B cell (primary cell): Measurements from ENCODE around the gene AFF3. TPM values are rescaled to one million over a fixed set of nuclear protein-coding genes. Genes with fewer than 3 reads are reported as not detected.

Source experiments
- ATAC-seq: fragments of 200-7000 bp; cut with Tn5 transposase; one replicate; pipeline ENCODE4 v1.10.0; 2021; ENCODE audit warnings: low read depth, mild to moderate bottlenecking, moderate number of reproducible peaks, moderate library complexity
- CTCF ChIA-PET: fragments of 350-600 bp; sonication (Branson Sonifier 250); formaldehyde crosslinking; loops from one replicate; lab custom pipeline; 2021; ENCODE audit warnings: antibody characterized with exemption, inconsistent platforms; lab: Charles Lee
- POLR2A ChIA-PET: fragments of 350-600 bp; sonication (Branson Sonifier 250); formaldehyde crosslinking; loops from one replicate; lab custom pipeline; 2021; ENCODE audit warnings: antibody characterized with exemption; lab: Charles Lee
- DNase-seq: peaks from one replicate; pipeline ENCODE4 v3.0.0; 2013
- H2AFZ ChIP-seq: 2 replicates; pipeline ENCODE4 v1.6.1; 2012; ENCODE audit warnings: mild to moderate bottlenecking, low read depth, low read length; ENCODE audit not compliant: insufficient read depth, poor library complexity, severe bottlenecking
- H3K27ac ChIP-seq, 2 donors: 1 replicate in 1 of 2; 2 replicates in 1 of 2; pipeline ENCODE4 v1.5.1; 2012 to 2013; ENCODE audit warnings: low read length in 2 of 2, mild to moderate bottlenecking in 2 of 2, moderate library complexity in 1 of 2
- H3K27me3 ChIP-seq, 4 experiments: fragments of 200-600 bp in 1 of 4; sonication (generic) in 1 of 4; replicated peaks in 1 of 4; 1 replicate in 2 of 4; 2 replicates in 2 of 4; pipeline versions ENCODE4 v1.6.1 to v1.7.0; 2013 to 2016; ENCODE audit warnings: low read length in 3 of 4, mild to moderate bottlenecking in 2 of 4, mixed read lengths in 1 of 4, moderate library complexity in 1 of 4; ENCODE audit not compliant: insufficient read depth in 4 of 4, control insufficient read depth in 3 of 4; ENCODE audit errors: control extremely low read depth in 1 of 4
- H3K36me3 ChIP-seq, 2 experiments: replicated peaks in 1 of 2; 1 replicate in 1 of 2; 2 replicates in 1 of 2; pipeline versions ENCODE4 v1.6.1 to v1.7.1; 2013; ENCODE audit warnings: low read length in 1 of 2; ENCODE audit not compliant: insufficient read depth in 2 of 2, control insufficient read depth in 1 of 2; ENCODE audit errors: control extremely low read depth in 1 of 2, extremely low read depth in 1 of 2
- H3K4me1 ChIP-seq, 2 donors: fragments of 200-600 bp in 1 of 2; sonication (generic) in 1 of 2; 1 replicate in 1 of 2; 2 replicates in 1 of 2; pipeline versions ENCODE4 v1.5.1 to v1.6.1; 2013 to 2017; ENCODE audit warnings: low read length in 2 of 2; ENCODE audit not compliant: control insufficient read depth in 2 of 2, insufficient read depth in 2 of 2
- H3K4me2 ChIP-seq: replicated peaks from 2 replicates; pipeline ENCODE3; 2012; ENCODE audit warnings: mild to moderate bottlenecking, low read depth, low read length; ENCODE audit not compliant: poor library complexity, severe bottlenecking
- H3K4me3 ChIP-seq, 5 experiments: fragments of 200-600 bp in 1 of 5; sonication (generic) in 1 of 5; 1 replicate in 3 of 5; 2 replicates in 2 of 5; pipeline versions ENCODE4 v1.5.1 to v1.7.0; 2011 to 2016; ENCODE audit warnings: low read length in 4 of 5, mild to moderate bottlenecking in 4 of 5, low read depth in 2 of 5, control low read depth in 1 of 5, moderate library complexity in 1 of 5; ENCODE audit not compliant: insufficient read depth in 1 of 5; ENCODE audit errors: control extremely low read depth in 1 of 5, extremely low read depth in 1 of 5
- H3K79me2 ChIP-seq: fragments of 200-600 bp; sonication (generic); one replicate; pipeline ENCODE4 v1.6.0; 2016; ENCODE audit warnings: low read length; ENCODE audit not compliant: control insufficient read depth, insufficient read depth
- H3K9ac ChIP-seq: fragments of 200-600 bp; sonication (generic); 2 replicates; pipeline ENCODE4 v1.6.1; 2017; ENCODE audit warnings: mild to moderate bottlenecking, low read length, moderate library complexity
- H3K9me3 ChIP-seq, 3 donors: one replicate each; pipeline versions ENCODE4 v1.6.1 to v1.7.1; 2013; ENCODE audit warnings: low read length in 2 of 3; ENCODE audit not compliant: control insufficient read depth in 2 of 3, insufficient read depth in 1 of 3; ENCODE audit errors: control extremely low read depth in 1 of 3
- H4K20me1 ChIP-seq: 2 replicates; pipeline ENCODE4 v1.6.0; 2012; ENCODE audit warnings: mild to moderate bottlenecking, low read length; ENCODE audit not compliant: insufficient read depth, control insufficient read depth, poor library complexity, severe bottlenecking
- H3K27ac Mint-ChIP-seq: one replicate; pipeline ENCODE4 v1.8.0; 2021; ENCODE audit warnings: mixed read lengths
- H3K27me3 Mint-ChIP-seq: one replicate; pipeline ENCODE4 v1.8.0; 2021; ENCODE audit warnings: mixed read lengths
- H3K4me1 Mint-ChIP-seq: one replicate; pipeline ENCODE4 v1.8.0; 2021; ENCODE audit warnings: mixed read lengths
- H3K4me3 Mint-ChIP-seq: one replicate; pipeline ENCODE4 v1.8.0; 2021; ENCODE audit warnings: mixed read lengths
- H3K9me3 Mint-ChIP-seq: one replicate; pipeline ENCODE4 v1.8.0; 2022; ENCODE audit warnings: mixed read lengths; ENCODE audit not compliant: insufficient read depth
- CTCF ChIP-seq: fragments of 200-600 bp; IDR thresholded peaks from one replicate; pipeline ENCODE4 v1.8.0; 2022; ENCODE audit warnings: antibody characterized with exemption, mild to moderate bottlenecking
- EZH2 ChIP-seq: IDR thresholded peaks from 2 replicates; pipeline ENCODE4 v1.6.1; 2012; ENCODE audit warnings: borderline replicate concordance, low read depth, mild to moderate bottlenecking, moderate library complexity, low read length; ENCODE audit not compliant: insufficient read depth, poor library complexity, severe bottlenecking
- WGBS: methylation state at CpG from one replicate; pipeline ENCODE4 v1.1.5; 2013; ENCODE audit warnings: missing lambda C conversion rate; ENCODE audit not compliant: insufficient coverage; 5-methylcytosine and 5-hydroxymethylcytosine counted together
- intact Hi-C: fragments of 100-400 bp; cut with micrococcal nuclease; formaldehyde crosslinking; loops from one replicate; pipeline ENCODE4 v1.10.0; 2022
- polyA plus RNA-seq: library from polyadenylated mRNA; depleted of rRNA; stranded (reverse); fragments of >200 nt; gene quantifications from 2 replicates; pipeline ENCODE4 v1.2.3, GENCODE V29; 2012
- total RNA-seq, 2 donors: library from RNA; stranded (reverse); fragments of 120-200 nt in 1 of 2; gene quantifications; 1 replicate in 1 of 2; 2 replicates in 1 of 2; pipeline versions ENCODE4 v1.2.3 to v1.2.4, GENCODE V29; 2013 to 2022

Gene AFF3
- total and polyA plus RNA-seq, 2 donors (not counting 1 experiment from before 2014, with no cell fraction given) = 117 to 830 TPM

GRCh38 chr2:99881901-99882591, 260.3 kb downstream of the AFF3 start:
- Histone ChIP-seq H3K4me2 (no peak overlapping the region), H3K4me3 (no peak overlapping the region), H4K20me1 (peaks cover 86% of the 10 kb centered on the region), H3K27me3 (no peaks in the 10 kb centered on the region), H3K27ac (no peak overlapping the region), H2AFZ (no peak overlapping the region), H3K79me2 (peaks cover 76% of the 10 kb centered on the region), H3K36me3 (peaks cover 12 to 14% of the 10 kb centered on the region in 2 experiments), H3K9ac (no peak overlapping the region), H3K9me3 (no peaks in the 10 kb centered on the region), H3K4me1 (peaks cover 45 to 50% of the 10 kb centered on the region in 2 donors)
- ATAC-seq (no peak), DNase-seq (no peak)
- no peaks in the 10 kb centered on the region for H3K9me3 Mint-ChIP-seq
- TF ChIP-seq CTCF (no peak), EZH2 (no peak)
- WGBS = 36% methylated on average over 2 of the region's 5 CpGs
- CTCF ChIA-PET = interaction anchor here (0.7 kb wide), 1 partner anchor 85 kb away, joined by 3 read pairs; no protein-coding TSS in a partner anchor
- POLR2A ChIA-PET = no interaction called here
- intact Hi-C loops = no loop called here
- peak overlapping the region; percentile 39 for H3K27ac Mint-ChIP-seq
- H3K4me1 Mint-ChIP-seq = peaks cover 77% of the 10 kb centered on the region
- H3K27me3 Mint-ChIP-seq = no peaks in the 10 kb centered on the region
- H3K4me3 Mint-ChIP-seq = peak overlapping the region; percentile 14

- Histone ChIP-seq H2AFZ (no peak overlapping the region), H3K36me3 (peaks cover 11 to 13% of the 10 kb centered on the region in 2 experiments), H3K4me3 (no peak overlapping the region), H3K4me1 (peaks cover 45 to 51% of the 10 kb centered on the region in 2 donors), H4K20me1 (peaks cover 86% of the 10 kb centered on the region), H3K79me2 (peaks cover 81% of the 10 kb centered on the region), H3K4me2 (no peak overlapping the region), H3K27ac (no peak overlapping the region), H3K27me3 (no peaks in the 10 kb centered on the region), H3K9ac (no peak overlapping the region), H3K9me3 (no peaks in the 10 kb centered on the region)
- POLR2A ChIA-PET = interaction anchor here (0.6 kb wide), 1 partner anchor 513 kb away, joined by 3 read pairs; no protein-coding TSS in a partner anchor
- 100% methylated on average over 2 of the region's 3 CpGs for WGBS
- no peak overlapping the region for H3K4me3 Mint-ChIP-seq
- H3K27ac Mint-ChIP-seq = no peak overlapping the region
- DNase-seq (no peak), ATAC-seq (no peak)
- no peaks in the 10 kb centered on the region for H3K9me3 Mint-ChIP-seq
- CTCF ChIA-PET = no interaction called here
- intact Hi-C loops = no loop called here
- no peak for TF ChIP-seq EZH2
- no peak for TF ChIP-seq CTCF
- no peaks in the 10 kb centered on the region for H3K27me3 Mint-ChIP-seq
- peaks cover 83% of the 10 kb centered on the region for H3K4me1 Mint-ChIP-seq
Observed at GRCh38 chr2:99880964-99881294, 261.5 kb downstream of the AFF3 start.
